GM23338 (cell line): ENCODE measurements around the gene GRIA1. TPM values are rescaled to one million over a fixed set of nuclear protein-coding genes. Genes with fewer than 3 reads are reported as not detected.
A peak's percentile ranks its signal among the peaks of the same experiment; 100 is the strongest.

Experiments used
- ATAC-seq: fragments of 200-7000 bp; cut with Tn5 transposase; 3 replicates; pipeline ENCODE4 v1.9.1; 2020
- DNase-seq: peaks from one replicate; pipeline ENCODE4 v3.0.0-alpha.2; 2015; ENCODE audit warnings: low spot score
- H2AFZ ChIP-seq: fragments of 200-600 bp; sonication (generic); 2 replicates; pipeline ENCODE4 v1.8.0; 2016; ENCODE audit warnings: antibody characterized with exemption, mild to moderate bottlenecking, moderate library complexity
- H3F3A ChIP-seq: fragments of 200-600 bp; sonication (generic); replicated peaks from 2 replicates; pipeline ENCODE4 v1.8.0; 2017; ENCODE audit warnings: antibody characterized with exemption, mixed run types, low read depth
- H3K27ac ChIP-seq: fragments of 200-600 bp; sonication (generic); 2 replicates; pipeline ENCODE4 v1.6.1; 2016; ENCODE audit warnings: low read depth
- H3K27me3 ChIP-seq: fragments of 200-600 bp; sonication (generic); 2 replicates; pipeline ENCODE4 v1.8.0; 2016; ENCODE audit warnings: mild to moderate bottlenecking, mixed run types, moderate library complexity; ENCODE audit not compliant: insufficient read depth
- H3K36me3 ChIP-seq: fragments of 200-600 bp; sonication (generic); 2 replicates; pipeline ENCODE4 v1.8.0; 2016; ENCODE audit warnings: mild to moderate bottlenecking; ENCODE audit not compliant: insufficient read depth
- H3K4me1 ChIP-seq: fragments of 200-600 bp; sonication (generic); 2 replicates; pipeline ENCODE4 v1.8.0; 2016; ENCODE audit warnings: mild to moderate bottlenecking, moderate library complexity; ENCODE audit not compliant: insufficient read depth
- H3K4me2 ChIP-seq: fragments of 200-600 bp; sonication (generic); 2 replicates; pipeline ENCODE4 v1.7.1; 2017; ENCODE audit warnings: mixed run types
- H3K4me3 ChIP-seq: fragments of 200-600 bp; sonication (generic); 2 replicates; pipeline ENCODE4 v1.6.1; 2016; ENCODE audit warnings: mixed run types
- H3K79me2 ChIP-seq: fragments of 200-600 bp; sonication (generic); replicated peaks from 2 replicates; pipeline ENCODE4 v1.8.0; 2017; ENCODE audit warnings: mild to moderate bottlenecking; ENCODE audit not compliant: insufficient read depth
- H3K9me2 ChIP-seq: fragments of 200-600 bp; sonication (generic); 2 replicates; pipeline ENCODE4 v1.8.0; 2017; ENCODE audit not compliant: insufficient read depth
- H4K20me1 ChIP-seq: fragments of 200-600 bp; sonication (generic); replicated peaks from 2 replicates; pipeline ENCODE4 v1.8.0; 2017; ENCODE audit warnings: mild to moderate bottlenecking; ENCODE audit not compliant: insufficient read depth
- H3K27ac Mint-ChIP-seq: 2 replicates; pipeline ENCODE4 v1.8.0; 2020; ENCODE audit warnings: inconsistent platforms, mild to moderate bottlenecking, moderate library complexity, mixed read lengths
- H3K27me3 Mint-ChIP-seq: 3 replicates; pipeline ENCODE4 v1.8.0; 2022; ENCODE audit warnings: low read depth, mild to moderate bottlenecking, moderate library complexity, mixed read lengths, inconsistent platforms; ENCODE audit not compliant: insufficient read depth, poor library complexity
- H3K36me3 Mint-ChIP-seq: 3 replicates; pipeline ENCODE4 v1.8.0; 2021; ENCODE audit warnings: low read depth, mild to moderate bottlenecking, inconsistent platforms, moderate library complexity, mixed read lengths
- H3K4me1 Mint-ChIP-seq: 3 replicates; pipeline ENCODE4 v1.8.0; 2020; ENCODE audit warnings: mild to moderate bottlenecking, inconsistent platforms, mixed read lengths
- H3K4me3 Mint-ChIP-seq: 3 replicates; pipeline ENCODE4 v1.8.0; 2021; ENCODE audit warnings: moderate library complexity, mild to moderate bottlenecking, inconsistent platforms, mixed read lengths
- H3K9me3 Mint-ChIP-seq: 3 replicates; pipeline ENCODE4 v1.8.0; 2020; ENCODE audit warnings: moderate library complexity, mild to moderate bottlenecking, inconsistent platforms, mixed read lengths
- CREB1 ChIP-seq: fragments of 250-450 bp; sonication (Bioruptor Pico); IDR thresholded peaks from 2 replicates; pipeline ENCODE4 v1.5.0; 2020; ENCODE audit warnings: low read depth, mild to moderate bottlenecking, moderate library complexity
- EZH2 ChIP-seq: fragments of 200-600 bp; sonication (generic); IDR thresholded peaks from one replicate; pipeline ENCODE4 v1.8.0; 2017; ENCODE audit warnings: antibody characterized with exemption, mild to moderate bottlenecking, low read depth; ENCODE audit not compliant: unreplicated experiment
- EZH2phosphoT487 ChIP-seq: fragments of 200-600 bp; sonication (generic); IDR thresholded peaks from one replicate; pipeline ENCODE4 v1.8.1; 2018; ENCODE audit warnings: antibody characterized with exemption; ENCODE audit not compliant: unreplicated experiment
- JUNB ChIP-seq: IDR thresholded peaks from one replicate; pipeline ENCODE4 v1.6.1; 2016; ENCODE audit warnings: antibody characterized with exemption; ENCODE audit not compliant: unreplicated experiment
- NANOG ChIP-seq: IDR thresholded peaks from 2 replicates; pipeline ENCODE4 v1.6.1; 2016; ENCODE audit warnings: antibody characterized with exemption, borderline replicate concordance
- POLR2AphosphoS5 ChIP-seq: IDR thresholded peaks from 2 replicates; pipeline ENCODE4 v1.6.1; 2016; ENCODE audit warnings: antibody characterized with exemption, low read depth
- STAT1 ChIP-seq: IDR thresholded peaks from one replicate; pipeline ENCODE4 v1.6.1; 2016; ENCODE audit warnings: antibody characterized with exemption; ENCODE audit not compliant: unreplicated experiment
- ZNF114 ChIP-seq: fragments of 250-450 bp; sonication (Bioruptor Pico); IDR thresholded peaks from 2 replicates; pipeline ENCODE4 v1.5.0; 2020; ENCODE audit warnings: mild to moderate bottlenecking, moderate library complexity
- ZNF331 ChIP-seq: fragments of 250-450 bp; sonication (Bioruptor Pico); IDR thresholded peaks from 2 replicates; pipeline ENCODE4 v1.5.0; 2020; ENCODE audit warnings: low read depth, mild to moderate bottlenecking, moderate library complexity
- polyA plus RNA-seq: library from polyadenylated mRNA; unstranded; fragments of >200 nt; fragmentation: Nextera tagmentation; extraction: Ambion mirVana; gene quantifications from 2 replicates; pipeline ENCODE4 v1.2.1, GENCODE V29; 2016
- total RNA-seq: library from RNA; depleted of rRNA; stranded (reverse); fragments of >200 nt; shearing (Covaris generic); gene quantifications from 2 replicates; pipeline ENCODE4 v1.2.3, GENCODE V29; 2014
- TF ChIP-seq, protein P1 (sequence below), 2 experiments: fragments of 200-600 bp in 1 of 2; sonication (generic) in 1 of 2; conservative IDR thresholded peaks; 2 replicates each; pipeline versions ENCODE4 v1.5.1 to v1.6.1; 2016 to 2017; ENCODE audit warnings: antibody characterized with exemption in 2 of 2, low read depth in 2 of 2, mild to moderate bottlenecking in 2 of 2, moderate library complexity in 1 of 2
- TF ChIP-seq, protein P2 (sequence below): IDR thresholded peaks from one replicate; pipeline ENCODE4 v1.6.1; 2018; ENCODE audit warnings: antibody characterized with exemption; ENCODE audit not compliant: unreplicated experiment
- TF ChIP-seq, protein P3 (sequence below): IDR thresholded peaks from 2 replicates; pipeline ENCODE4 v1.6.1; 2016; ENCODE audit warnings: antibody characterized with exemption
- TF ChIP-seq, protein P4 (sequence below): fragments of 250-450 bp; sonication (Bioruptor Pico); IDR thresholded peaks from 2 replicates; pipeline ENCODE4 v1.5.0; 2020; ENCODE audit warnings: mild to moderate bottlenecking, moderate library complexity

GRIA1 gene
- total and polyA plus RNA-seq, 2 experiments from 2014 or later: 1.0 to 1.7 TPM

DNA sequence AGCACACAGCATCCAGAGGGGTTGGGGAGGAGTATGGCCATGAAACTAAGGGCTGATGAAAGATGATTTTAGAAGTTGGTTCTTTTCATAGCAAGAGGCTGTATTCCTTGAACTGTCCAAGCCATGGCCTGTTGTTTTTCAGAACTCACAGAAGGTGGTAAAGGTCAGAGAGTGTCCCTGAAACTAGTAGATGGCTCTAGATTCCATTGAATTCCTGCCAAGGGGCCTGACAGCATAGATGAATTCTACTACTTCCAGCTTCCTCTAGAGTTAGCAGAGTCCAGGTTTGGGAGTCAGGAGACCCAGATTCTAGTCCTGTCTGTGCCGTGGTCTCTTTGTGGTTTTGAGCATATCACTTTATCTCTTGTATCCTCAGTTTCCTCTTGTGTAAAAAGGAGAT, 101.6 kb downstream of the GRIA1 start:
- no peak for TF ChIP-seq ZNF114 (CRISPR knock-in tag)
- TF ChIP-seq, protein P1, sequence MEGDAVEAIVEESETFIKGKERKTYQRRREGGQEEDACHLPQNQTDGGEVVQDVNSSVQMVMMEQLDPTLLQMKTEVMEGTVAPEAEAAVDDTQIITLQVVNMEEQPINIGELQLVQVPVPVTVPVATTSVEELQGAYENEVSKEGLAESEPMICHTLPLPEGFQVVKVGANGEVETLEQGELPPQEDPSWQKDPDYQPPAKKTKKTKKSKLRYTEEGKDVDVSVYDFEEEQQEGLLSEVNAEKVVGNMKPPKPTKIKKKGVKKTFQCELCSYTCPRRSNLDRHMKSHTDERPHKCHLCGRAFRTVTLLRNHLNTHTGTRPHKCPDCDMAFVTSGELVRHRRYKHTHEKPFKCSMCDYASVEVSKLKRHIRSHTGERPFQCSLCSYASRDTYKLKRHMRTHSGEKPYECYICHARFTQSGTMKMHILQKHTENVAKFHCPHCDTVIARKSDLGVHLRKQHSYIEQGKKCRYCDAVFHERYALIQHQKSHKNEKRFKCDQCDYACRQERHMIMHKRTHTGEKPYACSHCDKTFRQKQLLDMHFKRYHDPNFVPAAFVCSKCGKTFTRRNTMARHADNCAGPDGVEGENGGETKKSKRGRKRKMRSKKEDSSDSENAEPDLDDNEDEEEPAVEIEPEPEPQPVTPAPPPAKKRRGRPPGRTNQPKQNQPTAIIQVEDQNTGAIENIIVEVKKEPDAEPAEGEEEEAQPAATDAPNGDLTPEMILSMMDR (conservative IDR thresholded peaks at IDR 0.05; ENCODE audit: low read depth in 2 of 2): no peak
- TF ChIP-seq, protein P2, sequence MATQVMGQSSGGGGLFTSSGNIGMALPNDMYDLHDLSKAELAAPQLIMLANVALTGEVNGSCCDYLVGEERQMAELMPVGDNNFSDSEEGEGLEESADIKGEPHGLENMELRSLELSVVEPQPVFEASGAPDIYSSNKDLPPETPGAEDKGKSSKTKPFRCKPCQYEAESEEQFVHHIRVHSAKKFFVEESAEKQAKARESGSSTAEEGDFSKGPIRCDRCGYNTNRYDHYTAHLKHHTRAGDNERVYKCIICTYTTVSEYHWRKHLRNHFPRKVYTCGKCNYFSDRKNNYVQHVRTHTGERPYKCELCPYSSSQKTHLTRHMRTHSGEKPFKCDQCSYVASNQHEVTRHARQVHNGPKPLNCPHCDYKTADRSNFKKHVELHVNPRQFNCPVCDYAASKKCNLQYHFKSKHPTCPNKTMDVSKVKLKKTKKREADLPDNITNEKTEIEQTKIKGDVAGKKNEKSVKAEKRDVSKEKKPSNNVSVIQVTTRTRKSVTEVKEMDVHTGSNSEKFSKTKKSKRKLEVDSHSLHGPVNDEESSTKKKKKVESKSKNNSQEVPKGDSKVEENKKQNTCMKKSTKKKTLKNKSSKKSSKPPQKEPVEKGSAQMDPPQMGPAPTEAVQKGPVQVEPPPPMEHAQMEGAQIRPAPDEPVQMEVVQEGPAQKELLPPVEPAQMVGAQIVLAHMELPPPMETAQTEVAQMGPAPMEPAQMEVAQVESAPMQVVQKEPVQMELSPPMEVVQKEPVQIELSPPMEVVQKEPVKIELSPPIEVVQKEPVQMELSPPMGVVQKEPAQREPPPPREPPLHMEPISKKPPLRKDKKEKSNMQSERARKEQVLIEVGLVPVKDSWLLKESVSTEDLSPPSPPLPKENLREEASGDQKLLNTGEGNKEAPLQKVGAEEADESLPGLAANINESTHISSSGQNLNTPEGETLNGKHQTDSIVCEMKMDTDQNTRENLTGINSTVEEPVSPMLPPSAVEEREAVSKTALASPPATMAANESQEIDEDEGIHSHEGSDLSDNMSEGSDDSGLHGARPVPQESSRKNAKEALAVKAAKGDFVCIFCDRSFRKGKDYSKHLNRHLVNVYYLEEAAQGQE: no peak
- TF ChIP-seq, protein P3, sequence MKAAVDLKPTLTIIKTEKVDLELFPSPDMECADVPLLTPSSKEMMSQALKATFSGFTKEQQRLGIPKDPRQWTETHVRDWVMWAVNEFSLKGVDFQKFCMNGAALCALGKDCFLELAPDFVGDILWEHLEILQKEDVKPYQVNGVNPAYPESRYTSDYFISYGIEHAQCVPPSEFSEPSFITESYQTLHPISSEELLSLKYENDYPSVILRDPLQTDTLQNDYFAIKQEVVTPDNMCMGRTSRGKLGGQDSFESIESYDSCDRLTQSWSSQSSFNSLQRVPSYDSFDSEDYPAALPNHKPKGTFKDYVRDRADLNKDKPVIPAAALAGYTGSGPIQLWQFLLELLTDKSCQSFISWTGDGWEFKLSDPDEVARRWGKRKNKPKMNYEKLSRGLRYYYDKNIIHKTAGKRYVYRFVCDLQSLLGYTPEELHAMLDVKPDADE: no peak
- TF ChIP-seq NANOG: no peak
- TF ChIP-seq ZNF331: no peak
- no peak for TF ChIP-seq POLR2AphosphoS5
- no peak for TF ChIP-seq STAT1
- no peak for TF ChIP-seq CREB1 (CRISPR knock-in tag)
- no peak for TF ChIP-seq EZH2phosphoT487
- TF ChIP-seq JUNB: no peak
- TF ChIP-seq, protein P4, sequence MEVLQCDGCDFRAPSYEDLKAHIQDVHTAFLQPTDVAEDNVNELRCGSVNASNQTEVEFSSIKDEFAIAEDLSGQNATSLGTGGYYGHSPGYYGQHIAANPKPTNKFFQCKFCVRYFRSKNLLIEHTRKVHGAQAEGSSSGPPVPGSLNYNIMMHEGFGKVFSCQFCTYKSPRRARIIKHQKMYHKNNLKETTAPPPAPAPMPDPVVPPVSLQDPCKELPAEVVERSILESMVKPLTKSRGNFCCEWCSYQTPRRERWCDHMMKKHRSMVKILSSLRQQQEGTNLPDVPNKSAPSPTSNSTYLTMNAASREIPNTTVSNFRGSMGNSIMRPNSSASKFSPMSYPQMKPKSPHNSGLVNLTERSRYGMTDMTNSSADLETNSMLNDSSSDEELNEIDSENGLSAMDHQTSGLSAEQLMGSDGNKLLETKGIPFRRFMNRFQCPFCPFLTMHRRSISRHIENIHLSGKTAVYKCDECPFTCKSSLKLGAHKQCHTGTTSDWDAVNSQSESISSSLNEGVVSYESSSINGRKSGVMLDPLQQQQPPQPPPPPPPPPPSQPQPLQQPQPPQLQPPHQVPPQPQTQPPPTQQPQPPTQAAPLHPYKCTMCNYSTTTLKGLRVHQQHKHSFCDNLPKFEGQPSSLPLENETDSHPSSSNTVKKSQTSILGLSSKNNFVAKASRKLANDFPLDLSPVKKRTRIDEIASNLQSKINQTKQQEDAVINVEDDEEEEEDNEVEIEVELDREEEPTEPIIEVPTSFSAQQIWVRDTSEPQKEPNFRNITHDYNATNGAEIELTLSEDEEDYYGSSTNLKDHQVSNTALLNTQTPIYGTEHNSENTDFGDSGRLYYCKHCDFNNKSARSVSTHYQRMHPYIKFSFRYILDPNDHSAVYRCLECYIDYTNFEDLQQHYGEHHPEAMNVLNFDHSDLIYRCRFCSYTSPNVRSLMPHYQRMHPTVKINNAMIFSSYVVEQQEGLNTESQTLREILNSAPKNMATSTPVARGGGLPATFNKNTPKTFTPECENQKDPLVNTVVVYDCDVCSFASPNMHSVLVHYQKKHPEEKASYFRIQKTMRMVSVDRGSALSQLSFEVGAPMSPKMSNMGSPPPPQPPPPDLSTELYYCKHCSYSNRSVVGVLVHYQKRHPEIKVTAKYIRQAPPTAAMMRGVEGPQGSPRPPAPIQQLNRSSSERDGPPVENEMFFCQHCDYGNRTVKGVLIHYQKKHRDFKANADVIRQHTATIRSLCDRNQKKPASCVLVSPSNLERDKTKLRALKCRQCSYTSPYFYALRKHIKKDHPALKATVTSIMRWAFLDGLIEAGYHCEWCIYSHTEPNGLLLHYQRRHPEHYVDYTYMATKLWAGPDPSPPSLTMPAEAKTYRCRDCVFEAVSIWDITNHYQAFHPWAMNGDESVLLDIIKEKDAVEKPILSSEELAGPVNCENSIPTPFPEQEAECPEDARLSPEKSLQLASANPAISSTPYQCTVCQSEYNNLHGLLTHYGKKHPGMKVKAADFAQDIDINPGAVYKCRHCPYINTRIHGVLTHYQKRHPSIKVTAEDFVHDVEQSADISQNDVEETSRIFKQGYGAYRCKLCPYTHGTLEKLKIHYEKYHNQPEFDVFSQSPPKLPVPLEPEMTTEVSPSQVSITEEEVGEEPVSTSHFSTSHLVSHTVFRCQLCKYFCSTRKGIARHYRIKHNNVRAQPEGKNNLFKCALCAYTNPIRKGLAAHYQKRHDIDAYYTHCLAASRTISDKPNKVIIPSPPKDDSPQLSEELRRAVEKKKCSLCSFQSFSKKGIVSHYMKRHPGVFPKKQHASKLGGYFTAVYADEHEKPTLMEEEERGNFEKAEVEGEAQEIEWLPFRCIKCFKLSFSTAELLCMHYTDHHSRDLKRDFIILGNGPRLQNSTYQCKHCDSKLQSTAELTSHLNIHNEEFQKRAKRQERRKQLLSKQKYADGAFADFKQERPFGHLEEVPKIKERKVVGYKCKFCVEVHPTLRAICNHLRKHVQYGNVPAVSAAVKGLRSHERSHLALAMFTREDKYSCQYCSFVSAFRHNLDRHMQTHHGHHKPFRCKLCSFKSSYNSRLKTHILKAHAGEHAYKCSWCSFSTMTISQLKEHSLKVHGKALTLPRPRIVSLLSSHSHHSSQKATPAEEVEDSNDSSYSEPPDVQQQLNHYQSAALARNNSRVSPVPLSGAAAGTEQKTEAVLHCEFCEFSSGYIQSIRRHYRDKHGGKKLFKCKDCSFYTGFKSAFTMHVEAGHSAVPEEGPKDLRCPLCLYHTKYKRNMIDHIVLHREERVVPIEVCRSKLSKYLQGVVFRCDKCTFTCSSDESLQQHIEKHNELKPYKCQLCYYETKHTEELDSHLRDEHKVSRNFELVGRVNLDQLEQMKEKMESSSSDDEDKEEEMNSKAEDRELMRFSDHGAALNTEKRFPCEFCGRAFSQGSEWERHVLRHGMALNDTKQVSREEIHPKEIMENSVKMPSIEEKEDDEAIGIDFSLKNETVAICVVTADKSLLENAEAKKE (CRISPR knock-in tag): no peak
- no peak for TF ChIP-seq EZH2
- Histone ChIP-seq H3K4me2 (no peak overlapping the region), H4K20me1 (no peaks in the 10 kb centered on the region), H3K9me2 (no peaks in the 10 kb centered on the region), H3K36me3 (no peaks in the 10 kb centered on the region), H3F3A (no peaks in the 10 kb centered on the region), H3K79me2 (no peaks in the 10 kb centered on the region), H3K27me3 (no peaks in the 10 kb centered on the region), H2AFZ (0 out of 2 replicates have a peak overlapping the region, but pooled peaks have one; percentile 34), H3K27ac (no peak overlapping the region), H3K4me3 (no peak overlapping the region), H3K4me1 (no peaks in the 10 kb centered on the region)
- Mint-ChIP-seq H3K27me3 (peaks cover 6% of the 10 kb centered on the region), H3K9me3 (no peaks in the 10 kb centered on the region), H3K4me3 (no peak overlapping the region), H3K27ac (no peak overlapping the region), H3K4me1 (no peaks in the 10 kb centered on the region), H3K36me3 (no peaks in the 10 kb centered on the region)
- no peak for ATAC-seq
- no peak for DNase-seq
